Occipital lobe (tissue), 2 donors: ENCODE data around the gene ZNF681. TPM values are rescaled to one million over a fixed set of nuclear protein-coding genes. Genes with fewer than 3 reads are reported as not detected.
"Not testable (repeated sequence)": the region's sequence is repeated elsewhere in the genome, so short reads cannot be mapped to it uniquely, and the experiment has no call there.

Source experiments
- DNase-seq: peaks from one replicate; lab custom pipeline; 2025; lab: John Stamatoyannopoulos, UW
- total RNA-seq: library from RNA; depleted of rRNA; stranded (reverse); fragments of >200 nt; gene quantifications from one replicate; pipeline ENCODE4 v1.2.3, GENCODE V29; 2014

ZNF681 gene
- total RNA-seq, 1 donor from 2014 or later = 25.7 TPM

- DNase-seq = not testable (repeated sequence)
Measured at GRCh38 chr19:23692937-23693336, 65.8 kb downstream of the ZNF681 start.

Other genes starting within 250 kb of the ZNF681 start
- 72.7 TPM for gene ZNF675, start 71.7 kb downstream of the ZNF681 start, total RNA-seq
- 13.3 TPM for gene ZNF726, start 156.0 kb upstream of the ZNF681 start, total RNA-seq